ENCODE results near the gene PCDHGC5.

DNA sequence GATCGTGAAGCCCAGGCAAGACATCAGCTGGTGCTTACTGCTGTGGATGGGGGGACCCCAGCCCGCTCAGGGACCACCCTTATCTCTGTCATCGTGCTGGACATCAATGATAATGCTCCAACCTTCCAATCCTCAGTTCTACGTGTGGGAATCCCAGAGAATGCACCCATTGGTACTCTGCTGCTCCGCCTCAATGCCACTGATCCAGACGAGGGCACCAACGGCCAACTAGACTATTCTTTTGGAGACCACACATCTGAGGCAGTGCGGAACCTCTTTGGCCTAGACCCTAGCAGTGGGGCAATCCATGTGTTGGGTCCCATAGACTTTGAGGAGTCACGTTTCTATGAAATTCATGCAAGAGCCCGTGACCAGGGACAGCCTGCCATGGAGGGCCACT, 960 bp downstream of the PCDHGC5 start:
- TF ChIP-seq, protein P1, sequence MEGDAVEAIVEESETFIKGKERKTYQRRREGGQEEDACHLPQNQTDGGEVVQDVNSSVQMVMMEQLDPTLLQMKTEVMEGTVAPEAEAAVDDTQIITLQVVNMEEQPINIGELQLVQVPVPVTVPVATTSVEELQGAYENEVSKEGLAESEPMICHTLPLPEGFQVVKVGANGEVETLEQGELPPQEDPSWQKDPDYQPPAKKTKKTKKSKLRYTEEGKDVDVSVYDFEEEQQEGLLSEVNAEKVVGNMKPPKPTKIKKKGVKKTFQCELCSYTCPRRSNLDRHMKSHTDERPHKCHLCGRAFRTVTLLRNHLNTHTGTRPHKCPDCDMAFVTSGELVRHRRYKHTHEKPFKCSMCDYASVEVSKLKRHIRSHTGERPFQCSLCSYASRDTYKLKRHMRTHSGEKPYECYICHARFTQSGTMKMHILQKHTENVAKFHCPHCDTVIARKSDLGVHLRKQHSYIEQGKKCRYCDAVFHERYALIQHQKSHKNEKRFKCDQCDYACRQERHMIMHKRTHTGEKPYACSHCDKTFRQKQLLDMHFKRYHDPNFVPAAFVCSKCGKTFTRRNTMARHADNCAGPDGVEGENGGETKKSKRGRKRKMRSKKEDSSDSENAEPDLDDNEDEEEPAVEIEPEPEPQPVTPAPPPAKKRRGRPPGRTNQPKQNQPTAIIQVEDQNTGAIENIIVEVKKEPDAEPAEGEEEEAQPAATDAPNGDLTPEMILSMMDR (IDR thresholded peaks at IDR 0.05): no peak
- no peak for TF ChIP-seq POLR2AphosphoS5 (IDR thresholded peaks at IDR 0.05)

Measured in breast epithelium (tissue), 3 donors.